Lung (tissue), 12 donors: ENCODE data around the gene TBR1. TPM values are rescaled to one million over a fixed set of nuclear protein-coding genes. Genes with fewer than 3 reads are reported as not detected.

Source experiments
- ATAC-seq: fragments of 200-7000 bp; cut with Tn5 transposase; one replicate; pipeline ENCODE4 v1.9.1; 2020; ENCODE audit warnings: moderate number of reproducible peaks; ENCODE audit not compliant: insufficient read depth, low FRiP score
- DNase-seq, 3 donors: peaks; one replicate each; pipeline ENCODE4 v3.0.0-alpha.2; 2013 to 2017
- H3K27ac ChIP-seq, 2 donors: one replicate each; pipeline ENCODE4 v1.5.1; 2013; ENCODE audit warnings: mild to moderate bottlenecking in 2 of 2, moderate library complexity in 2 of 2, control low read depth in 1 of 2, inconsistent platforms in 1 of 2, low read depth in 1 of 2, low read length in 1 of 2
- H3K27me3 ChIP-seq, 3 donors: one replicate each; pipeline ENCODE4 v1.5.1; 2013; ENCODE audit warnings: low read length in 2 of 3; ENCODE audit not compliant: control insufficient read depth in 3 of 3, insufficient read depth in 3 of 3
- H3K36me3 ChIP-seq, 4 donors: one replicate each; pipeline ENCODE4 v1.5.1; 2013; ENCODE audit warnings: low read length in 4 of 4, mild to moderate bottlenecking in 1 of 4, moderate library complexity in 1 of 4; ENCODE audit not compliant: control insufficient read depth in 4 of 4, insufficient read depth in 4 of 4
- H3K4me1 ChIP-seq, 5 donors: one replicate each; pipeline ENCODE4 v1.5.1; 2013; ENCODE audit warnings: low read length in 5 of 5, mild to moderate bottlenecking in 2 of 5, moderate library complexity in 1 of 5; ENCODE audit not compliant: control insufficient read depth in 5 of 5, insufficient read depth in 5 of 5
- H3K4me3 ChIP-seq: one replicate; pipeline ENCODE4 v1.5.1; 2013; ENCODE audit warnings: mild to moderate bottlenecking, control low read depth, moderate library complexity
- H3K9ac ChIP-seq, 2 donors: one replicate each; pipeline ENCODE4 v1.5.1; 2013; ENCODE audit warnings: low read length in 2 of 2, control low read depth in 1 of 2; ENCODE audit not compliant: insufficient read depth in 1 of 2
- H3K9me3 ChIP-seq, 4 donors: one replicate each; pipeline ENCODE4 v1.5.1; 2013; ENCODE audit warnings: low read length in 3 of 4, mild to moderate bottlenecking in 1 of 4, moderate library complexity in 1 of 4; ENCODE audit not compliant: control insufficient read depth in 4 of 4, insufficient read depth in 3 of 4
- WGBS, 2 donors: extraction: QIAGEN DNeasy Blood & Tissue Kit; methylation state at CpG; one replicate each; pipeline ENCODE4 v1.1.7; 2013; 5-methylcytosine and 5-hydroxymethylcytosine counted together
- polyA plus RNA-seq, 2 donors: library from polyadenylated mRNA; stranded (reverse); fragments of 200-250 nt; gene quantifications; one replicate each; pipeline ENCODE4 v1.2.1, GENCODE V29; 2013
- total RNA-seq, 2 donors: library from RNA; depleted of rRNA in 1 of 2; stranded (reverse); fragments of >200 nt in 1 of 2; gene quantifications; one replicate each; pipeline ENCODE4 v1.2.1, GENCODE V29; 2014 to 2021
- TF ChIP-seq, protein P1 (sequence below): IDR thresholded peaks from 2 replicates; pipeline ENCODE4 v1.5.1; 2012; ENCODE audit warnings: mild to moderate bottlenecking; ENCODE audit errors: control extremely low read depth, extremely low read depth
- donor health status: control.
- donor health status: control.
- donor health status: Bipolar disorder and iron deficiency.
- donor health status: healthy.
- donor health status: DM: yes; HTN: yes; CAD: no.

The TBR1 gene
- total and polyA plus RNA-seq, 4 donors: 0.01 to 0.02 TPM; not detected in 2

DNA sequence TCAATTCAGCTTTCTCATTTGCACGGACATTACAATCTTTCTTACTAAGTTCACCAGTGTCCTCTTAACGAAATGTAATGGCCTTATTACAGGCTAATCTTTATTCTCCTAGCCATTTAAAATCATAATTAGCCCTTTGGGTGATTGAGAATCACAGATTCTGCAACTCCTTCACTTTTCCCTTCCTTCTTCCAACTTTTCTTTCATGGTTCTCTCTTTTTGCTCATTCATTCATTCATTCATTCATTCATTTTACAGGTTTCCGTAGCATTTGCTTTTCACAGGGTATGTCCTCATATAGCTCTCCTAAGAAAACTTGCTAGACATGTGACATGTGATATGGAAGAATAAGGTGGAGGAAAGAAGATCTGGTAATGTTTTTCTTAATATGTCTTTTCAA lies 16.0 kb downstream of the TBR1 start:
- peaks cover 7 to 58% (median 56%) of the 10 kb centered on the region in 3 donors for H3K27me3 ChIP-seq

DNA sequence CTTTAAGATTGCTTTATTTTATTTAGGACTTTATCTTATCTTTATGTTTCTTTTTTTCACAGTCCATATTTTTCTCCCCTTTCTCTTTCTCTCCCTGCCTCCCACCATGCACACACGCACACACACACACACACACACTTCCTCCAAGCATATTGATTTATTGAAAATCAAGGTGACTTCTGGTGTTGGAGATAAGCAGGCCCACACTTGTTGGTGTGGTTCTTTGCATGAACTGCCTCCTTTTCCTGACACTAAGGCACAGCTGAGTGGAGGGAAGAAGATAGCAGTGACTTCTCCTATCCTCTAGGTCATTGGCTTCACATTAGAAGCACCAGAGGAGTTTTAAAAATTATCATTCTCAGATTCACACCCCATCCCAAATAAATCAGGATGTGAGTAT lies 18.0 kb downstream of the TBR1 start:
- TF ChIP-seq, protein P1, sequence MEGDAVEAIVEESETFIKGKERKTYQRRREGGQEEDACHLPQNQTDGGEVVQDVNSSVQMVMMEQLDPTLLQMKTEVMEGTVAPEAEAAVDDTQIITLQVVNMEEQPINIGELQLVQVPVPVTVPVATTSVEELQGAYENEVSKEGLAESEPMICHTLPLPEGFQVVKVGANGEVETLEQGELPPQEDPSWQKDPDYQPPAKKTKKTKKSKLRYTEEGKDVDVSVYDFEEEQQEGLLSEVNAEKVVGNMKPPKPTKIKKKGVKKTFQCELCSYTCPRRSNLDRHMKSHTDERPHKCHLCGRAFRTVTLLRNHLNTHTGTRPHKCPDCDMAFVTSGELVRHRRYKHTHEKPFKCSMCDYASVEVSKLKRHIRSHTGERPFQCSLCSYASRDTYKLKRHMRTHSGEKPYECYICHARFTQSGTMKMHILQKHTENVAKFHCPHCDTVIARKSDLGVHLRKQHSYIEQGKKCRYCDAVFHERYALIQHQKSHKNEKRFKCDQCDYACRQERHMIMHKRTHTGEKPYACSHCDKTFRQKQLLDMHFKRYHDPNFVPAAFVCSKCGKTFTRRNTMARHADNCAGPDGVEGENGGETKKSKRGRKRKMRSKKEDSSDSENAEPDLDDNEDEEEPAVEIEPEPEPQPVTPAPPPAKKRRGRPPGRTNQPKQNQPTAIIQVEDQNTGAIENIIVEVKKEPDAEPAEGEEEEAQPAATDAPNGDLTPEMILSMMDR: no peak
- Histone ChIP-seq H3K4me3 (no peak overlapping the region), H3K9me3 (peaks cover 0 to 9% (median under 1%) of the 10 kb centered on the region in 4 donors), H3K4me1 (no peaks in the 10 kb centered on the region), H3K27ac (no peak overlapping the region), H3K36me3 (no peaks in the 10 kb centered on the region), H3K9ac (no peak overlapping the region), H3K27me3 (peaks cover 2 to 40% (median 37%) of the 10 kb centered on the region in 3 donors)
- 14 to 20% methylated on average over 1 of the region's 1 CpG for WGBS, 2 donors
- ATAC-seq (no peak), DNase-seq (no peak)

More for the DNA sequence above, 16.0 kb downstream of the TBR1 start:
- H3K4me1 ChIP-seq: peaks cover 0 to 6% (median 0%) of the 10 kb centered on the region in 5 donors
- ATAC-seq (no peak), DNase-seq (no peak)
- no peak overlapping the region for H3K9ac ChIP-seq
- peaks cover 0 to 9% (median 5%) of the 10 kb centered on the region in 4 donors for H3K9me3 ChIP-seq
- 81 to 87% methylated on average over 3 of the region's 3 CpGs for whole genome bisulfite sequencing, 2 donors
- H3K27ac ChIP-seq: no peak overlapping the region
- no peak overlapping the region for H3K4me3 ChIP-seq
- no peaks in the 10 kb centered on the region for H3K36me3 ChIP-seq
- TF ChIP-seq, protein P1: no peak

DNA sequence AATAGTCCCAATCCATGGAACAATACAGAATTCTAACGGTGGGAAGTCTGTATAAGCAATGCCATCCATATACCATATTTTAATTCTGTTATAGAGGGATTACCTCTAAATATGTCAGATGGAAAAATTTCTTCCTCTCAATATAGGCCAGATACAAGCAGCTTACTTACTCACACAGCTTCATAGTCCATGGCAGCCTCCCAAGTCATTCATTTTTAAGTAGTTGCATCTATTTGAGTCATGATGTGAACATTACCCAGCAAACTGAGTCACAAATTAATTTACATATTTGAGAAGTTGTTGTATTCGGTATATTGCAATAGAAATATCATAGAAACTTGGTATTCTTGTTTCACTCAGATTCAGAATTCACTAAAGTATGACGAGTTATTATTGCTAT lies 20.3 kb downstream of the TBR1 start:
- TF ChIP-seq, protein P1: no peak
- ATAC-seq: no peak
- H3K4me1 ChIP-seq: no peaks in the 10 kb centered on the region
- peaks cover 0 to 9% (median under 1%) of the 10 kb centered on the region in 4 donors for H3K9me3 ChIP-seq
- no peaks in the 10 kb centered on the region for H3K36me3 ChIP-seq
- WGBS, 2 donors: 89 to 90% methylated on average over 3 of the region's 3 CpGs
- H3K27ac ChIP-seq: no peak overlapping the region
- peaks cover 2 to 21% (median 17%) of the 10 kb centered on the region in 3 donors for H3K27me3 ChIP-seq
- DNase-seq: no peak
- H3K9ac ChIP-seq: no peak overlapping the region
- no peak overlapping the region for H3K4me3 ChIP-seq

DNA sequence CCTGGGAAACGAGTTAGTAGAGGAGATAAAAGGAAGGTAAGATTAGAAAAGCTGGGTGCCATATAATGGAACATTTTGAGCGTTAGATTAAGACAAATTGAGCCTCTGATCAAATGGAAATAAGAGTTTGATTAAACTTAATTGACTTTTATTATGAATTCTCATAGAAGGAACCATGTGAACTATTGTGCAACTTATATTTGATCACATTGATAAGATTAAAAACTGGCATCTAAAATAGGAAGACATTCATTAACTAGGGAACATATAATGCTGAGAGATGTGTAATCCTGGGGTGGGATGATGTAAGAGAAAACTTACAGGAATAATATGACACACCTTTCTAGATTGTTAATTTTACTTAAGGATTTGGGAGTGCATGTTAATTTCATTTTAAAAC lies 22.5 kb downstream of the TBR1 start:
- no peak overlapping the region for H3K27ac ChIP-seq
- peaks cover 0 to 9% (median under 1%) of the 10 kb centered on the region in 4 donors for H3K9me3 ChIP-seq
- no peak overlapping the region for H3K4me3 ChIP-seq
- no peaks in the 10 kb centered on the region for H3K36me3 ChIP-seq
- ATAC-seq: no peak
- H3K4me1 ChIP-seq: no peaks in the 10 kb centered on the region
- H3K27me3 ChIP-seq: peaks cover 0 to 9% (median 2%) of the 10 kb centered on the region in 3 donors
- no peak overlapping the region for H3K9ac ChIP-seq
- TF ChIP-seq, protein P1: no peak
- 47 to 76% methylated on average over 2 of the region's 2 CpGs for WGBS, 2 donors
- no peak for DNase-seq
